ENCODE results near the gene IRX5. TPM values are rescaled to one million over a fixed set of nuclear protein-coding genes. Genes with fewer than 3 reads are reported as not detected.

Gene IRX5
- polyA plus RNA-seq, 5 donors, result 25.2 to 36.7 (median 31.6) TPM

DNA sequence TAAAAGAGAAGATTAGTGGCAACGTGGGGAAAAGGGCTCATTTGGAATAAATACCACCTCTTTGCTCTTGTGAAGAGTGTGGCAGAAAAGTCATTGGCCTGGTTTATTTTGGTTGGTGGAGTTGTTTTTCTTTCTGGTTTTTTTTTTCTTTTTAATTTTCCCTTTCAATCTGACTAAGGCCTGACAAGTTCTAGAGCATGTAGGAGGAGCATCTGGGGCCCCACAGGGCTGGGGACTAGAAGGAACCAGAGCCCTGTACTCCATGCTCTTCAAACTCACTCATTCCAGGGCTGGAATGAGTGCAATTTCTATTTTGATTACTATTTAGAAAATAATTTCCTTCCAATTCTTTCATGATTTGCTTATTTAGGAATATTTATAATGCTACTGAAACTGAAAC, 13.3 kb downstream of the IRX5 start:
- no peak for DNase-seq

DNA sequence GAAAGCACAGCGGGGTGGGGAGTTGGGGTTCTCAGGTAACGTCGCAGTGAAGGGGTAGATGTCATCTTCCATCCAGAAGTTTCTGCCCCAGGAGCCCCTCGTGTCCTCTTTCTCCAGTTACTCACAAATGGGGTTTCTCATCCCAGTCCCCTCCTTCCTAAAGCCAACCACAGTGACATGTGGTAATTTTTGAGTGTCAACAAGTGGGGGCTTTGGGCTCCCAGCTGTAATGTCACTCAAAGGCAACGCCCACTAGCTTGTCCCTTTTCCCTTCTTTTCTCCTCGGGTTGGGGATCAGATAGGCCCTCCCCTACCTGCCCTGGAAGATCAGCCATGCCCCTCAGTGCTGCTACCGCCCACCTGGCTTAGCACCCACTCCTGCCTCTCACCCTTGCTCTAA, 14.4 kb downstream of the IRX5 start:
- no peak for DNase-seq

DNA sequence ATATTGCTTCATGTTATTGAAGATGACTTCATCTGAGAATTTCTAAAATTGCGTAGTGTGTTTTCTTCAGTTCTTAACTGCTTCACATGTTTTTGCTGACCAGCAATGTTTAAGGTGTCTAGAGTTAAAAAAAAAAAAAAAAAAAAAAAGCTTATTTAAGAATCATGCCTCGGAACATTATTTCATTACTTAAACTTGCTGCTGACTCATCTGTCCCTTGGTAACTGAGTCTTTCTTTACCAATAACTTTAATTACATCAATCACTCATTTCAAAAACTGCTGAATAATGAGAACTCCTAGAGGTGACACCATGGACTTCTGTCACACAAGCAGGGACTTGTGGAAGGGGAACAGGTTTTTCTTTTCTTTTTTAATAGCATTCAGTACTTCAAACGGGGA, 16.2 kb downstream of the IRX5 start:
- DNase-seq, result no peak

DNA sequence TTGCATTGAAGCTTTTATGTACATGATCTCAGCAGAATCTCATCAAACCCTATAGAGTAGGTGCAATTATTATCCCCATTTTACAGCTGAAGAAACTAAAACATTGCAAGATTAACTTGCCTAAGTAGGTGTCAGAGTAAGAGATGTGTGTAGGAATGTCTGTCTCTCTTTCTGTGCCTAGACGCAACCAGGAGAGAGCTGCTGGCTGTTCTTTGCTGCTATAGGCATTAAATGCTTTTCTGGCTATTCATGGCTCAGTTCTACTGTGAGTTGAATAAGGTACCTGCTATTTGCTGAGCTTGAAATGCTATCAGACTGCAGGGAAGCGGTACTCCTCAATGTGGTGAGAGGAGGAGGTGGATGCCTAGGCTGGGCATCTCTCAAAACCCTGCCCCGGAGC, 17.0 kb downstream of the IRX5 start:
- no peak for DNase-seq

DNA sequence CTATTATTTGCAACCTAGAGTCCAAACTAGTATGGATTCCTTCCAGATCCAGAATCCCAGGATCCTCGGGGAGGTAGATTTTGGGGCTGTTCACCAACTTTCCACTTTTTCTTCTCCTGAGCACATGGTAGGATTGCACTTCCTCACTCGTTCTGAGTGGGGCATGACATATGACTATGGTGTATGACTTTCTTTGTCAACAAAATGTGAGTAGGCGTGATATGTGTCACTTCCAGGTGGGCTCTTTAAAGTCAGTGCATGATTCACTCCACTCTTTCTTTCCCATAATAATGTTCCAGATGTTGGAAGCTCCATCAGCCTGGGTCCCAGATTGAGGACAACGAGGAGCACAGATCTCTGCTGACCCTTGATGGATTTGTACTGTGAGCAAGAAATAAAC, 21.5 kb downstream of the IRX5 start:
- DNase-seq, result no peak

DNA sequence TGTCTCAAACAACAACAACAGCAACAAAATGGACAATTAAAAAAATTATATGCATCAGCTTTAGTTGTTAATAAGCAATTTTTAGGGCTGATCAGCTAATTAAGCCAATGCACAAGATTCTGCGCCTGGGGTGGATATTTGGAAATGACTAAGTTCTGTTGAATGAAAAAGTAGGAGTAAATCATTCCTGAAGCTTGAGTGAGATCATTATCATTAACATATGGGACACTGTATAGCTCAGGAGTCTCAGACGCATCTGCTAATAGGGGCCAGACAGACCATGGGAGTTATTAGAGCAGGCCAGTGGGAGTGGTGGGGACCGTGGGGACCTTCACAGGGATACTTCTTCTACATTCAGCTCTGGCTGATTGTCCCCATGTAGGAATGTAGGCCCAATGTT, 22.8 kb downstream of the IRX5 start:
- no peak for DNase-seq

DNA sequence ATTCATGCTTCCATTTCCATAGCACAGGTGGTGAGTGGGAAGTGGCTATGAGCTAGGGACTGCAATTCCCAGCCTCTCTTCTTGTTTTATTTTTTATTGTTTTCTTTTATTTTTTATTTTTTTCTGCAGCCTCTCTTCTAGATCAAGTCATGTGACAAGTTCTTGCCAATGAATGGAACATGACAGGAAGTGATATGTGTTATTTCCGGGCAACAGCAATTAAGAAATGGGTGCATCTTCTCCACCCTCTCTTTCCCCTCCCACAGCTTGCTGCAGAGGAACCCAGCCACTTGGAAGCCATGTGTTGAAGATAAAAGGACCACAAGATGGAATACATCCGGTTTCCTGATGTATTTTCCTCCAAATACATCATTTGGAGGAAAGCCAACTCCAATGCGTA, 23.6 kb downstream of the IRX5 start:
- no peak for DNase-seq

DNA sequence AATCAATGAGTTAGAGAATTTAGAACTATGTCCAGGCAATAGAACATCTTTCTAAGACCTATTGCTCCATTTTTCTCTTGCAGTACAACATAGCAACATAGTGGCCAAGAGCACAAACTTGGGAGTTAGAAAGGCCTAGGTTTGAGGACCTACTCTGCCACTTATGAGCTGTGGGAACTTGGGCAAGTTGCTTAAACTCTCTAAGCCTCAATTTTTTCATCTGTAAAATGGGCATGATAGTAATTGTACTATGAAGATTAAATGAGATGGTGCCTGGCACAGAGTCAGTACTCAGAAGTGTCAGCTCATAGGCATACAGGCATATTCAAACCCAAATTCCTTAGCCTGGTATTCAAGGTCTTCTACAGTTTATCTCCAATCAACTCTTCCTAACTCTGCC, 25.1 kb downstream of the IRX5 start:
- no peak for DNase-seq

DNA sequence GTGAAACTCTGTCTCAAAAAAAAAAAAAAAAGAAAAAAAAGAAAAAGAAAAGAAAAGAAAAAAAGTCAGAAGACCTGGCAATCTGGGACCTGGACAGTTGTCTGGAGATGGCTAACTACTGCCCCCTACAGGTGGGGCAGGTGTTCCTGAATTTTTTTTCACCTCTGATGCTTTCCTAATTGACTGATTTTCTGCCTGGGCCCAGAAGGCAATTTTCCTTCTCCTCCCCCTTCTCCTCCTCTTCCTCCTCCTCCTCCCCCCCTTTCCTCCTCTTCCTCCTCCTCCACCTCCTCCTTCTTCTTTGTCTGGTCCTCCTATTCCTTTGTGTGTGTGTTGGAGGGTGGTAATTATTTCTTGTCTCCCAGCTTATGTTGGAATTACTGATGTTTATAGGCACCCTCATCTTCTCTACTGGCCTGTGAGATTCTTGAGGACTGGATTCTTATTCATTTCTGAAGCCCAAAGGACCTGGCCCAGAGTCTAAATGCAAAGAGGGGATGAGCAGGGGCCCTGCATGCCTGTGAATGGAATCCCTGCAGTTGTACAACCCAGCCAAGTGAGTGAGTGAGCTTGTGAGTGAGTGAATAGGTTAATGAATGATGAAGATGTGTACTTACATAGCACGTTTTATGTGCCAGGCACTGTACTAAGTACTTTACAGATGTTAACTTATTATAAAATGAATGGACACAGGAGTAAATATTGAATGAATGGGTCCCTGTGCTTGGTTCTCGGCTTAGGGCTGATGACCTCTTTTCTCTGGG, 26.9 kb downstream of the IRX5 start:
- DNase-seq, result no peak

DNA sequence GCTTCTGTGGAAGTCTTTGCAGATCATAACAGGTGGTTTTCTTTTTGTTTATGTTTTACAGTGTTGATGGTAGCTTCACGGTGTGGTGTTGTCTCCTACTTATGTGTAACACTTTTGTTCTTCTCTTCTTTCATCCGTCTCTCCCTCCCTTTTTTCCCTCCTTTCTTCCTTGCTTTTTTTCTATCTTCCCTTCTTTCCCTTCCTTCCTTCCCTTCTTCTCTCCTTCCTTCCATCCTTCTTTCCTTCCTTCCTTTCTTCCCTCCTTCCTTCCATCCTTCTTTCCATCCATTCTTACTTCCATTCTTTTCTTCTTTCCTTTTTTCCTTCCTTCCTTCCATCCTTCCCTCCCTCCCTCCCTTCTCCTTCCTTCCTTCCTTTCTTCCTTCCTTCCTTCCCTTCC, 31.4 kb downstream of the IRX5 start:
- DNase-seq, result no peak

DNA sequence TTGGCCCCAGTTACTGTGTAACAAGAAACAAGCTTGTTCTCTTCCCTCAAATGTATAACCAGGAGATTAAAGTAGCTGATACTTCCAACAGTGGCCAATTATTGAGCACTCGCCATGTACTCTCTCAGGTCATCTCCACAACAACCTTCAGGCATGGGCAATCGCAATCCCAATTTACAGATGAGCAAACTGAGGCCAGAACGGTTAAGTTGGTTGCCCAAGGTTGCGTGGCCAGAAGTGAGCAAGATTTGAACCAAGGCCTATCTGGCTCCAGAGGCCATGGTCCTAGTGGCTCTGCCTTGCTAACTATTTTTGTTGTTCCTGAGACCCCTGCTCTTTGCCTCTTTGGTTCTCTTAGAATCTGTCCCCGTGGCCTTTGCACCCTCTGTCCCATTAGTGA, 33.6 kb downstream of the IRX5 start:
- no peak for DNase-seq

DNA sequence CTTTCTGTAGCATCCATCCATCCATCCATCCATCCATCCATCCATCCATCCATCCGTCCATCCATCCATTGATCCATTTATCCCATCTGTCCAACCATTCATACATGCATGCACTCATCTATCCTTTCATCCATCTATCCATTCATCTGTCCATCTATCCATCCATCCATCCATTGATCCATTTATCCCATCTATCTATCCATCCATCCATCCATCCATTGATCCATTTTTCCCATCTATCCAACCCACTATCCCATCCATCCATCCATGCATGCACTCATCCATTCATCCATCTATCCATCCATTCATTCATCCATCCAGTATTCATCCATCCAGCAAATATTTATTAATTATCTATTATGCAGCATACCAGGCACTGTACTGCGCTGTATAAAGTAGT, 34.8 kb downstream of the IRX5 start:
- no peak for DNase-seq

DNA sequence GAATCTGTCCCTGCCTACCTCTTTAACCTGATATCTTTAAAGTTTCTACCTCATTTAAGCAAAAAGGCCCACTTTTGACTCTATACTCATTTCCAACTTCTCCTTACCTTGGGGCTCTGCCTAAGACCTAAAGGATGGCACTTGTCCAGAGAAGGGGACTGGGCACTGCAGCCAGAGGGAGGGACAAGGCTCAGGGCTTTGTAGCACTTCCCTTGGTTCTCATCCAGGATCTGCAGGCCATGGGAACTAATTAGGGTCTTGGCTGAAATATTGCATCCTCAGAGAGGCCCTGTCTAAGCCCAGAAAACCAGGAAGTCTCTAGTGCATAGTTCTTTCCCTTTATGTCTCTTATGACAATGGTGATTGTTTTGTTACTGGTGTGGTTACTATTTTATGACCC, 37.3 kb downstream of the IRX5 start:
- no peak for DNase-seq

DNA sequence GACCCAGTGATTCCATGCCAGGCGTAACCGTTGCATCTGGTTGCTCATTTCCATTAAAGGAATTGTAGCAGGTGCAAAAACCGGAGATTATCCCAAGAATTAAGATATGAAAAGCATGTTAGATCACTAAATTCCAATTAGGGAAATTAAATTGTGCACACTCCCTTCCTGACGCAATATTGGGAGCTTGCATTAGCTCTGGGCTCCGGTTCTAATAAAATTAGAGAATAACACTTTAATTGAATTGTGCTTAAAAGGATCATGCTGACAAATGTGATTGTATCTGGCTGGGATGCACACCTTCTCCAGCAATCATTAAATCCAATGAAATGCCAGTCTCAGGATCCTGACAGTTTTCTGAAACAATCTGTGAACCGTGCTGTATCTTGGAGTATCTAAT, 38.1 kb downstream of the IRX5 start:
- DNase-seq, result no peak

DNA sequence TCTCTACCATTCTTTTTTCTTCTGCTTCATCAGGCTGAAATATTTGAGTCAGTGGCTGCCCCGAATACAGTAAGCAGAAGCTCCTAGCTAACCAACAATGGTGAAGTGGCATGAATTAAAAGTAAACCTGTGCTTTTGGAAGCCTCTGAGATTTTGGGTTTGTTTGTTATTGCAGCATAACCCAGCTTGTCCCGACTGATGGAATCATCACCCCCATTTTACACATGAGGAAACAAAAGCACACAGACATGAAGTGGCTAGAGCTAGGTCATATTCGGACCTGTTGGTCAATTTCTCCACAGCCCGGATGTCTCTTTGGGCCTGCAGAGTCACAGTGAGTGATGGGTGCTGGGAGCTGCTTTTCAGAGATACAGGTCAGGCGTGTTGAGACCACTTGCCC, 39.4 kb downstream of the IRX5 start:
- DNase-seq, result no peak

DNA sequence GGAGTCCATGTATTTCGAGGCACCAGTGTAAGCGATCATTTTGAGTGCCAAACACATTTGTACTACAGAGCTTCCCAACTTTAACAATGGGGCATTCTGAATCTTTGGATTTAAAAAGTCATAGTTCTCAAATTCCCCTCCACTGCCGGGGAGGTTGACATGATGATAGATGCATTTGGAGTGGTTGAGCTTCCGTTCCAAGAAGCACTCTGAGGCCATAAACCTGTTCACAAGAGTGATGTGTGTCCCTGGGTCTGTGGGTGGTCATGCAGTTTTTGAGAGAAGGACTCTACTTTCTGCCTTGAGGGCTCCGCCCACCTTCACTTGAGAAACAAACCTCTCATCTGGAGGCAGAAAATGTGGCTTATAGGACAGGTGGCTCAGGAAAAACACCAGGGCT, 43.7 kb downstream of the IRX5 start:
- DNase-seq, result no peak

DNA sequence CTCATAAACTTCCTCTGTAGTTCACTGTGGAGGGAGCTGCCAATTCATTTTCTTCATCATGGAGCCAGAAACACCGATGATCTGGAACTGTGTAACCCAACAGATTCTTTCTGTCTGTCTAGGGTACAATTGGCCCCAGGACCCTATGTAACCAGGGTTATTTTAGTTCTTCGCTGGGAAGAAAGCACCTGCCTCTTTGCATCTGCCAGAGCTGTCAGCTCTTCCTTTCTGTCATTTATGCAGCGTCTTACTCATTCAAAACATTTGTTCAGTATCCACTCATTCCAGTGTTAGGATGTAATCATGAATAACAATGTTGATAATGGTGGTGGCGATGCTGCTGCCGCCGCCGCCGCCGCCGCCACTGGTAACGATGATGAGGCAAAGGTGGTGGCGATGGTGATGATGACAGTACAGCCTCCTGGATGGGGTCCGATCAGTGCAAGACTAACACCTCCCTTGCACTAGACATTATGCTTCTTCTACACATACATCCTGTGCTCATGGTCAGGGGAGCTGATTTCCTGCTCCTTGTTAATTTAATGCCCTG, 46.1 kb downstream of the IRX5 start:
- no peak for DNase-seq

DNA sequence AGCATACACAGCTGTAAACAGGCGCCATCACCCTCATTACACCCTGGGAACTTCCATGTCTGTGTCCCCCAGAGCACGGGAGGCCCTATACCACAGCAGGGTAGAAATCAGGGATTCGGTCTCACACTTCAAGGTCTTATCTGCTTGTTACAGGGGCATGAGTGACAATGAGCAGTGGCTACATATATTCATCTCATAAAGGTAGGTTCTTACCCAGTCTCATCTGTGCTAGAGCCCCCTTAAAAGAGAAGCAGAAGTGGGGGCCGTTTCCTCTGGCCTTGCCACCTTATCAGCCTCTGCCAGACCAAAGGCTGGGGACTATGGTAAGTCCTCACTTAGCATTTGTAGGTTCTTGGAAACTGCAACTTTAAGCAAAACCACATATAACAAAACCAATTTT, 46.5 kb downstream of the IRX5 start:
- DNase-seq, result no peak

DNA sequence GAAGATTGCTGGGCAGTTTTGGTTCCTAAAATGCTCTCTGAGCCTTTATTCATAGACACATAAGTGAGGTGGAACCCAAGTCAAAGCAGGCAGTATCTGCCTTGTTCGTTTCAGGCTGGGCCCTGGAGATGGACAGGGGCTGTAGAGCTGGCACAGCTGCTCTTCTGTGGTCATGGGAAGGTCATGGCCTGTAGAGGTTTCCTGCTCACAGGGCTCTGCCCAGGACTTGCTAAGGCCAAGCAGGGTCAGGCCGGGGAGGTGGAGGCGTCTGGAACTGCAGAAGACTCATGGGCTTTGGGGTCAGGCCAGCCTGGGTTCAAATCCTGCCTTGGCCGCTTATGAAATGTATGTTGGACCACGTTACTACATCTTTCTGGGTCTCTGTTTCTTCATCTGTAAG, 50.2 kb downstream of the IRX5 start:
- DNase-seq, result no peak

Data from right lung (tissue), 5 donors.